Osteoblast (primary cell): Measurements from ENCODE around the gene HSPA4. TPM values are rescaled to one million over a fixed set of nuclear protein-coding genes. Genes with fewer than 3 reads are reported as not detected.

Experiments
- DNase-seq: peaks from one replicate; pipeline ENCODE4 v3.0.0; 2011; ENCODE audit warnings: low spot score, mixed read lengths; ENCODE audit not compliant: insufficient read length; ENCODE audit errors: missing footprints
- H2AFZ ChIP-seq: 2 replicates; pipeline ENCODE4 v1.6.0; 2011; ENCODE audit warnings: mild to moderate bottlenecking, low read length
- H3K27ac ChIP-seq: 2 replicates; pipeline ENCODE4 v1.5.1; 2011; ENCODE audit warnings: mild to moderate bottlenecking, low read depth, low read length, moderate library complexity
- H3K27me3 ChIP-seq: 2 replicates; pipeline ENCODE4 v1.6.0; 2012; ENCODE audit warnings: mild to moderate bottlenecking, control low read depth, inconsistent platforms, low read length, moderate library complexity; ENCODE audit not compliant: insufficient read depth
- H3K36me3 ChIP-seq: 2 replicates; pipeline ENCODE4 v1.5.1; 2011; ENCODE audit warnings: mild to moderate bottlenecking, low read length, control low read depth, moderate library complexity; ENCODE audit not compliant: insufficient read depth
- H3K4me1 ChIP-seq: 2 replicates; pipeline ENCODE4 v1.5.1; 2011; ENCODE audit warnings: mild to moderate bottlenecking, low read length, control low read depth, moderate library complexity; ENCODE audit not compliant: insufficient read depth
- H3K4me2 ChIP-seq: 2 replicates; pipeline ENCODE4 v1.6.0; 2011; ENCODE audit warnings: mild to moderate bottlenecking, low read length; ENCODE audit not compliant: insufficient read depth
- H3K4me3 ChIP-seq: fragments of 200-600 bp; sonication (generic); 3 replicates; pipeline ENCODE4 v1.5.1; 2012; ENCODE audit warnings: mild to moderate bottlenecking, low read length, inconsistent platforms; ENCODE audit not compliant: insufficient read depth
- H3K79me2 ChIP-seq: 2 replicates; pipeline ENCODE4 v1.6.0; 2012; ENCODE audit warnings: mild to moderate bottlenecking, low read length, control low read depth, inconsistent platforms; ENCODE audit not compliant: insufficient read depth
- H3K9me3 ChIP-seq: 2 replicates; pipeline ENCODE4 v1.5.1; 2011; ENCODE audit warnings: low read depth, low read length, control low read depth
- H4K20me1 ChIP-seq: 2 replicates; pipeline ENCODE4 v1.6.0; 2012; ENCODE audit warnings: mild to moderate bottlenecking, low read length, control low read depth; ENCODE audit not compliant: insufficient read depth
- total RNA-seq: library from RNA; depleted of rRNA; stranded (reverse); fragments of >200 nt; gene quantifications from 2 replicates; pipeline ENCODE4 v1.2.3, GENCODE V29; 2012
- TF ChIP-seq, protein P1 (sequence below): IDR thresholded peaks from 2 replicates; pipeline ENCODE4 v1.5.1; 2011; ENCODE audit warnings: mild to moderate bottlenecking, low read depth, low read length, moderate library complexity; ENCODE audit errors: extremely low read depth

The HSPA4 gene
- total RNA-seq, 1 donor: 135 TPM

DNA sequence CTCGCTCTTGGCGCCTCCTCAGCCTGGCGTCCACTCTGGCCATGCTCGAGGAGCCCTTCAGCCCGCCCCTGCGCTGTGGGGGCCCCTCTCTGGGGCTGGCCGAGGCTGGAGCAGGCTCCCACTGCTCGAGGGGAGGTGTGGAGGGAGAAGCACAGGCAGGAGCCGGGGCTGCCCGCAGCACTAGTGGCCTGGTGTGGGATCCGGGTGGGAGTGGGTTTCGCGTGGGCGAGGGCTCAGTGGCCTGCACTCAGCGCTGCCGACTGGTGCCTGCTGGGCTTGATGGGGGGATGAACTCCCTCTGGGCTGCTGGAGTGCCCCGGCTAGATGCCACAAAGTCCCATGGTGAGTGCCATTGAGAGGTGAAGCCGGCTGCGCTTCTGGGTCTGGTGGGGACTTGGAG lies 4.4 kb upstream of the HSPA4 start:
- no peaks in the 10 kb centered on the region for H3K9me3 ChIP-seq
- H3K4me3 ChIP-seq: no peak overlapping the region
- no peak for DNase-seq
- H3K4me1 ChIP-seq: peaks cover 31% of the 10 kb centered on the region
- TF ChIP-seq, protein P1, sequence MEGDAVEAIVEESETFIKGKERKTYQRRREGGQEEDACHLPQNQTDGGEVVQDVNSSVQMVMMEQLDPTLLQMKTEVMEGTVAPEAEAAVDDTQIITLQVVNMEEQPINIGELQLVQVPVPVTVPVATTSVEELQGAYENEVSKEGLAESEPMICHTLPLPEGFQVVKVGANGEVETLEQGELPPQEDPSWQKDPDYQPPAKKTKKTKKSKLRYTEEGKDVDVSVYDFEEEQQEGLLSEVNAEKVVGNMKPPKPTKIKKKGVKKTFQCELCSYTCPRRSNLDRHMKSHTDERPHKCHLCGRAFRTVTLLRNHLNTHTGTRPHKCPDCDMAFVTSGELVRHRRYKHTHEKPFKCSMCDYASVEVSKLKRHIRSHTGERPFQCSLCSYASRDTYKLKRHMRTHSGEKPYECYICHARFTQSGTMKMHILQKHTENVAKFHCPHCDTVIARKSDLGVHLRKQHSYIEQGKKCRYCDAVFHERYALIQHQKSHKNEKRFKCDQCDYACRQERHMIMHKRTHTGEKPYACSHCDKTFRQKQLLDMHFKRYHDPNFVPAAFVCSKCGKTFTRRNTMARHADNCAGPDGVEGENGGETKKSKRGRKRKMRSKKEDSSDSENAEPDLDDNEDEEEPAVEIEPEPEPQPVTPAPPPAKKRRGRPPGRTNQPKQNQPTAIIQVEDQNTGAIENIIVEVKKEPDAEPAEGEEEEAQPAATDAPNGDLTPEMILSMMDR: no peak
- no peaks in the 10 kb centered on the region for H3K27me3 ChIP-seq
- H4K20me1 ChIP-seq: peaks cover 2% of the 10 kb centered on the region
- H2AFZ ChIP-seq: no peak overlapping the region
- H3K79me2 ChIP-seq: peaks cover 14% of the 10 kb centered on the region
- H3K36me3 ChIP-seq: no peaks in the 10 kb centered on the region
- H3K27ac ChIP-seq: no peak overlapping the region
- no peak overlapping the region for H3K4me2 ChIP-seq

DNA sequence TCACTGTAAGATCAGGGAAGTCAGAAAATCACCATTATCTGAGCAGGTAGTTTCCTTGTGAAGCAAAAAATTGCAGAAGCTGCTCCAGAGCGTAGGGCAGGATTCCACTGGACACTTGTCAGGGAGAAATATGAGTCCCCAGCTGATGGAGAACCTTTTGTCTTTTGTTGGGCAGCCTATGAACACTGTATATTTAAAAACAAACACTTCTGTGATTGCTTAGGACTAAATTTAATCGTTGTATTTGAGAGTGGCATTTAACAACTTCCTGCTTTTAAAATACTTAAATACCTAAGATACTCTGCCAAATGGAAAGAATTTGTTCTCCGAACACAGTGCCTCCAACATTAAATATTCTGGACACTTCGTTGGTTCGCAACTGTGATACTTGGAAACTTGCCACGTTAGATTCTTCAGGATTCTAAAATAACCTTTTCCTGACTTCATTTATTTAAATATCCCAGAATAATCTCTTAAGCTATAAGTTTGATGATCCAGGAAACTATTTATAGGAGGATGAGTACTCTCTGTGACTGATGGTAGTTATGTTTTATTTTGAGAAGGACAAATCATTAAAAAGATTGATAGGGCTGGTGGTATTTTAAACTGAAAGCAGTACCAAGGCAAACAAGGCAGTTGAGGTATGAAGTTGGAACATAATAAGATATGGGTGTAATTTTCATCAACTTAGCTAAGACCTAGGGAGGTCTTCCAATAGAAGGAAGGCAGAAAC lies 2.7 kb upstream of the HSPA4 start:
- Histone ChIP-seq H3K36me3 (no peaks in the 10 kb centered on the region), H3K4me1 (peaks cover 37% of the 10 kb centered on the region), H3K9me3 (no peaks in the 10 kb centered on the region), H3K79me2 (peaks cover 32% of the 10 kb centered on the region), H3K27ac (peak overlapping the region; percentile 63), H2AFZ (peak overlapping the region; percentile 8), H3K27me3 (no peaks in the 10 kb centered on the region), H3K4me2 (peak overlapping the region; percentile 68), H3K4me3 (peak overlapping the region; percentile 25), H4K20me1 (peaks cover 18% of the 10 kb centered on the region)
- TF ChIP-seq, protein P1: no peak
- peak; percentile 88 for DNase-seq

DNA sequence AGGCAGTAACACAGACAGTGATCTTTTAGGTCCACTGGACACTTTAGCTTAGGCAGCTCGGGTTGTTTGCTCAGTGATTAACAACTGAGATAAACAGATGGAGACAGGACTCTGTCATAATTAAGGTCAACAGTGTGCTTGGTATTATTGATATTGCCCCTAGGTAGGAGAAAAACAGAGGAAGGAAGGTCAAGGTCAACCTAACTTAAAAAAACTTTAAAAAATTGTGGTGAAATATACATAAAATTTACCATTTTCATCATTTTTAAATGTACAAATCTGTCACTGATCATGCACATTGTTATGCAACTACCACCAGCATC lies 2.1 kb upstream of the HSPA4 start:
- peaks cover 37% of the 10 kb centered on the region for H3K79me2 ChIP-seq
- no peak overlapping the region for H2AFZ ChIP-seq
- no peaks in the 10 kb centered on the region for H3K27me3 ChIP-seq
- no peak for DNase-seq
- no peaks in the 10 kb centered on the region for H3K9me3 ChIP-seq
- peak overlapping the region; percentile 63 for H3K27ac ChIP-seq
- H3K4me1 ChIP-seq: peaks cover 37% of the 10 kb centered on the region
- peaks cover 24% of the 10 kb centered on the region for H4K20me1 ChIP-seq
- peak overlapping the region; percentile 25 for H3K4me3 ChIP-seq
- TF ChIP-seq, protein P1: no peak
- peak overlapping the region; percentile 68 for H3K4me2 ChIP-seq
- no peaks in the 10 kb centered on the region for H3K36me3 ChIP-seq

- H3K27ac ChIP-seq: peak overlapping the region; percentile 99
- peaks cover 32% of the 10 kb centered on the region for H4K20me1 ChIP-seq
- H3K27me3 ChIP-seq: no peaks in the 10 kb centered on the region
- H2AFZ ChIP-seq: no peak overlapping the region
- no peak for DNase-seq
- no peaks in the 10 kb centered on the region for H3K36me3 ChIP-seq
- H3K4me1 ChIP-seq: peaks cover 37% of the 10 kb centered on the region
- H3K79me2 ChIP-seq: peaks cover 45% of the 10 kb centered on the region
- peak overlapping the region; percentile 97 for H3K4me2 ChIP-seq
- no peaks in the 10 kb centered on the region for H3K9me3 ChIP-seq
- TF ChIP-seq, protein P1: no peak
- H3K4me3 ChIP-seq: peak overlapping the region; percentile 94
Observed at GRCh38 chr5:133050521-133050920, 1.3 kb upstream of the HSPA4 start.
